NCI-H748 (cell line): ENCODE measurements around the gene RTKN2.
"Not testable (repeated sequence)": the region's sequence is repeated elsewhere in the genome, so short reads cannot be mapped to it uniquely, and the experiment has no call there.

Experiments used
- DNase-seq: peaks from one replicate; lab custom pipeline; 2025; ENCODE audit not compliant: unreplicated experiment; lab: John Stamatoyannopoulos, UW

Gene RTKN2, protein sequence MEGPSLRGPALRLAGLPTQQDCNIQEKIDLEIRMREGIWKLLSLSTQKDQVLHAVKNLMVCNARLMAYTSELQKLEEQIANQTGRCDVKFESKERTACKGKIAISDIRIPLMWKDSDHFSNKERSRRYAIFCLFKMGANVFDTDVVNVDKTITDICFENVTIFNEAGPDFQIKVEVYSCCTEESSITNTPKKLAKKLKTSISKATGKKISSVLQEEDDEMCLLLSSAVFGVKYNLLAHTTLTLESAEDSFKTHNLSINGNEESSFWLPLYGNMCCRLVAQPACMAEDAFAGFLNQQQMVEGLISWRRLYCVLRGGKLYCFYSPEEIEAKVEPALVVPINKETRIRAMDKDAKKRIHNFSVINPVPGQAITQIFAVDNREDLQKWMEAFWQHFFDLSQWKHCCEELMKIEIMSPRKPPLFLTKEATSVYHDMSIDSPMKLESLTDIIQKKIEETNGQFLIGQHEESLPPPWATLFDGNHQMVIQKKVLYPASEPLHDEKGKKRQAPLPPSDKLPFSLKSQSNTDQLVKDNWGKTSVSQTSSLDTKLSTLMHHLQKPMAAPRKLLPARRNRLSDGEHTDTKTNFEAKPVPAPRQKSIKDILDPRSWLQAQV

DNA sequence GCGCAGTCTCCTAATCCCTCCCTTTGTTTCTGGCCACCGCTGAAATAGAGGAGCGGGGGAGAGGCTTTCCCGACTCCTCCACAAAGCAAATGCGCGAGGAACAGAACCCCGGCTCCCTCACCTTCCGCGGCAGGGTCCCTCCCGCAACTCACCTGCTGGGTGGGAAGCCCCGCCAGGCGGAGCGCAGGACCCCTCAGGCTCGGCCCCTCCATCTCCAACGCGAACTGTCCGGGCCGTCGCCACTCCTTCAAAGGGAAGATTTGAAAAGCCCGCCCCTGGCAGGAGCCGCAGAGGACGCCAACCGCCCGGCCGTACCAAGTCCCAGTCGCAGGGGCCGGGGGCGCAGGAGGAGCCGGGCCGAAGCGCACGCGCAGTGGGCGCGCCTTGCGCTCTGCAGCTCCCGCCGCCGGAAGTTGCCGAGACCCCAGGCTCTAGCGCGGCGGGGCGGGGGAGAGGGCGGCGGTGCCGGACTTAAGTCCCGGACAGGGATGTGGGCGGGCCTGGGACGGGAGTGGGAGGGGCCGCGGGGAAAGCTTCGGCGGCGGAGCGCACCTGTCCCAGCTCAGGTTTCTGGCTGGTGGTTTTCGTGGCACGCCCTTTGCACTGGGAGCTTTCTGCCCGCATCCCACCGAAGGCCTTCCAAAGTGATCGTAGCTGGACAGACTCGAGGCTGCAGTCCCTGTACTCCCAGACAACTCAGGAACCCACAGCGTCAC, at the start of gene RTKN2:
Gene RTKN2 (minus strand): TSS at position 446 of the 716 bp plus-strand sequence. CDS start 234 bp downstream, at position 212.
- peak; percentile 97 for DNase-seq

DNA sequence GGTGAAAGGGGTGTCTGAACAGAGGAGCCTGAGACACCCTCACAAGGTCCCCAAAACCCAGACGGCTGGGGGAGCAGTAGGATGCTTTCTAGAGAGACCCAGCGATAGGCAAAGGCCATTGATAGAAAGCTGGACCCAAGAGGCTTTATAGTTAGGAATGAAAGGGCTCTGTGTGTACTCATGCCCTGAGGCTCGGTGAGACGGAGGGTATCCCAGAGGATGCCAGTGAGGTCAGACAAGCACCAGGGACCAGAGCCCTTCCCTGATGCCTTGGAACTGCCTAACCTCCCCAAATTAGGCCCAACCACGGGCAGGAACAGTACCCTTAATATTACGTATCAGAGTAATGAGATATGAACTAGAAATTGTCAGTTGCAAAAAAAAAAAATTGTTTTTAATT, 48.6 kb upstream of the RTKN2 start:
- no peak for DNase-seq

DNA sequence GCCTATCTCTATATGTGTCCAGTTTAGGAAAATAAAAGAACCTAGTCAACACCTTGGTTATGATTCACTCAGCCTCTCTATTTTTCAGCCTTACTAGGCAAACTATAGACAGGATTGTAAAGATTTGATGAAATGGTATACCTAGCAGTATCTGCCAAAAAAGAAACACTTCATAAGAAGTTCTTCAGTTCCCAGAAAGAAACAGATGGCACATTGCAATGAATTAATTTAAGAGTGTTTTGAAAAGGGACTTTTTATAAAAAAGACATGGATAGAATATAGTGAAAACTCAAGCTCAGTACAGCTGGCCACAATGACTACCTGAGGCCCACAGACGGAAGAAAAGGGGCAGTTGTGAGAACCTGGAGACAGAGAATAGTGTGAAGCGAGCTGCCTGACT, 40.6 kb upstream of the RTKN2 start:
- DNase-seq, result no peak

- DNase-seq, result no peak
These were observed 39.5 kb upstream of the RTKN2 start for GRCh38 chr10:62308101-62308500.

GRCh38 chr10:62307635-62308034, 39.0 kb upstream of the RTKN2 start:
- DNase-seq, result no peak

DNA sequence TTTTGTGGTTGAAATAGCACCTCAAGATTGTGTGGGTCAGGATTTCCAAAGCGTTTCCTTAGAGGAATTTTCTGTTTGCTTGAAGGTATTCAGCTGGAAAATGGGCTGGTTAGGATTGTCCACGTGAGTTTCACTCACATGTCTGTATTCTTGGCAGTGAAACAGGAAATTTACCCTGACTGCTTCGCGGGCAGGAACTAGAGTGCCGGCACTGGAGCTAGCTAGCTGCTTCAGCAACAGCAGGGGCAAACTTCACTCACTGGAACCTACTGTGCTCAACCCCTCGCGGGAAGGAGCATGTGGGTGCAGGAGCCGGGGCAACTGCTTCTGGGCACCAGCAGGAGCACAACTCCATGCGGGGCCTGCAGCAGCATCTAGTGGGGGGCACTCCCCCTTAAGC, 38.0 kb upstream of the RTKN2 start:
- DNase-seq, result no peak

DNA sequence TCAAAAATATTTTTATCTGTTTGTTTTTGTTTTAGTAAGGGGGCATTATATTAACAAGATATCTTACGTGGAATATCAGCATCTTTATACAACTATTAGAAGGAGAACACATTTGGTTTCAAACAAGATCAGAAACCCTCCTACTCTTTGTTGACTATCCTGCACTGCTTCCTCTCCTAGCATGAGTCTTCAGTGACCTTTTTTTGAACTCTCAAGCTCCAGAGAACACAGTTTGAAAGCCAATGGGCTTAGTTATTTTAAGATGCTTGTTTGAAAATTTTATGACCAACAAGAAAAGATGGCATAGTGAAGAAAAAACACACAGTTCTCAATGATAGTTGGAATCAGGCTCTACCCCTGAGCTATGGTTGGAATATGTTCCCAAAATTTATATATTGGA, 37.2 kb upstream of the RTKN2 start:
- DNase-seq, result no peak

GRCh38 chr10:62303922-62304321, 35.3 kb upstream of the RTKN2 start:
- DNase-seq, result no peak

- no peak for DNase-seq
These were observed 34.1 kb upstream of the RTKN2 start for GRCh38 chr10:62302760-62303159.

DNA sequence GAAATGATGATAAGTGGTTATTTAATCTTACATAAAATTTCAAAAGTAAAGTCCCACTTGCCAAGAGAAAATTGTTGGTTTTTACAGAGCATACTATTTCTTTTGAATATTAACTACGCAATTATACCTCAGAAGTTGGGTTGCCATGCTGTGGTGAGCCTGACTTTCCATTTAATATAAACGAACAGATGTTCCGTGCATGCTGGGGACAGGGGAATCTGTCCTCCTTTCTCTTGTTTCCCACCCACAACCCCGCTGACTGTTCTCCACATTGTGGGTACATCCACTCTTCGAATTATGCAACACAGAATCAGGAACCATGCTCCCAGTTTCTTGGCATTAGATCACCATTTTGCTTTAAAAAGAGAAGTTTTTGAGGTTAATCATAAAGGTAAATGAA, 29.2 kb upstream of the RTKN2 start:
- no peak for DNase-seq

DNA sequence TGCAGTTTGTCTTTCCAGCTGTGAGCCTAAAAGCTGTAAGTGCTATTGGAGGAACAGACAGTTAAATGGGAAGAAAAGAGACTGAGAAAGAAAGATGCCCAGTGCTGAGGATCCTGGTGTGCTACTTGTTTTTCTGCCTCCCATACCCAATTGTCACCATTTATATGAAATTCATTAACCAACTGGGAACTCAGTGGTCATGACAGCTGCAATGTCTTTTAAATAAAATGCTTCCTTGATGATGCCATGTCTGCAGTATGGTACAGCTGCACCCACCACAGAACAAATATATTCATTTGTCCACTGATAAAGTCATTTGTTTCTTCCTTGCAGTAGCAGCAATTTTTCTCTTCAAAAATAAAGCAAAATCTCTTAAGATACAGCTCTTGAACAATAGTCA, 15.6 kb upstream of the RTKN2 start:
- DNase-seq, result no peak

DNA sequence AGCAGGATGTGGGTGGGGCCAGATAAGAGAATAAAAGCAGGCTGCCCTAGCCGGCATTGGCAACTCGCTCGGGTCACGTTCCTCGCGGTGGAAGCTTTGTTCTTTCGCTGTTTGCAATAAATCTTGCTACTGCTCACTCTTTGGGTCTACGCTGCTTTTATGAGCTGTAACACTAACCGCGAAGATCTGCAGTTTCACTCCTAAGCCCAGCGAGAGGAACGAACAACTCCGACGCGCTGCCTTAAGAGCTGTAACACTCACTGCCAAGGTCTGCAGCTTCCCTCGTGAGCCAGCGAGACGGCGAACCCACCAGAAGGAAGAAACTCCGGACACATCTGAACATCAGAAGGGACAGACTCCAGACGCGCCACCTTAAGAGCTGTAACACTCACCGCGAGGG, 12.7 kb upstream of the RTKN2 start:
- not testable (repeated sequence) for DNase-seq

DNA sequence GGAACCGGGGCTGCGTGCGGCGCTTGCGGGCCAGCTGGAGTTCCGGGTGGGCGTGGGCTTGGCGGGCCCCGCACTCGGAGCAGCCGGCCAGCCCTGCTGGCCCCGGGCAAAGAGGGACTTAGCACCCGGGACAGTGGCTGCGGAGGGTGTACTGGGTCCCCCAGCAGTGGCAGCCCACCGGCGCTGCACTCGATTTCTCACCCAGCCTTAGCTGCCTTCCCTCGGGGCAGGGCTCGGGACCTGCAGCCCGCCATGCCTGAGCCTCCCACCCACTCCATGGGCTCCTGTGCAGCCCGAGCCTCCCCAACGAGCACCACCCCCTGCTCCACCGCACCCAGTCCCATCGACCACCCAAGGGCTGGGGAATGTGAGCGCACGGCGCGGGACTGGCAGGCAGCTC, 11.7 kb upstream of the RTKN2 start:
- not testable (repeated sequence) for DNase-seq

DNA sequence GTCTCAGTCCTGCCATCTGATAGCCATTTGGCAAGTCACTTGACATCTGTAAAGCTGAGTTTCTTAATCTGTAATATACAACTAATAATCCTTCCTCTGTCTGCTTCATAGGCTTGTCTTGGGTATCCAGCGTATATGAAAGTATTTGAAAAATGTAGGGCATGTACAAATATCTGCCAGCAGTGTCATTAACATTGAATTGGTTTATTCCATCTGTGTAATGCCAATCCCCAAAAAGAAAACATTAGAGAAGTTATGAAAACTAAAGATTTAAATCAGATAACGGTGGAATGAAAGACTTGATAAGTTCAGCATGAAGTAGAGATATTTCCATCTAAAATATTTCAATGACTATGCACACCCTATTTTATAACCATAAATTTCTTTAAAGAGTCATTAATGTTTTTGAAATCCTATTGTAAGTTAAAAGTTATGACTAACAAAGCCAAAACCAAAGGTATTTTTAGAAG, 9.8 kb upstream of the RTKN2 start:
- DNase-seq, result no peak

- no peak for DNase-seq
These were observed 9.3 kb upstream of the RTKN2 start for GRCh38 chr10:62277971-62278370.

GRCh38 chr10:62270020-62270419, 1.4 kb upstream of the RTKN2 start:
- DNase-seq, result peak; percentile 34

- DNase-seq, result peak; percentile 62
These were observed 631 bp downstream of the RTKN2 start for GRCh38 chr10:62268027-62268398.

DNA sequence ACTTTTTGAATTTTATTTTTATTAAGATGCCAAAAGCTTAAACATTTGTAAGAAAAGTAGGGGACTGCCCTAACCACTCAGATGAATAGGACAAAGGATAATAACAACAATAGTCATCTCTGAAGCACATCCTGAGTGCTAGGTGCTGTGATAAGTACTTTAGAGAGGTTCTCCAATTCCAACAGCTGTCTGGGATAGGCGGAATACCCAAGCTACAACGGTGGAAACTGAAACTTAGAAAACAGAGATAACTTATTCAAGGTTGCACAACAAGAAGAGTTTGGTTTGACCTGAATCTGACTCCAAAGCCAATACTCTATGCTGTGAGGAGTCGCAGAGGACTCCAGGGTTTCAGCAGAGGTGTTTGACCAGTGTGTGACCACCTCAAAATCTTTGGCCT, 2.0 kb downstream of the RTKN2 start:
- DNase-seq, result peak; percentile 3

DNA sequence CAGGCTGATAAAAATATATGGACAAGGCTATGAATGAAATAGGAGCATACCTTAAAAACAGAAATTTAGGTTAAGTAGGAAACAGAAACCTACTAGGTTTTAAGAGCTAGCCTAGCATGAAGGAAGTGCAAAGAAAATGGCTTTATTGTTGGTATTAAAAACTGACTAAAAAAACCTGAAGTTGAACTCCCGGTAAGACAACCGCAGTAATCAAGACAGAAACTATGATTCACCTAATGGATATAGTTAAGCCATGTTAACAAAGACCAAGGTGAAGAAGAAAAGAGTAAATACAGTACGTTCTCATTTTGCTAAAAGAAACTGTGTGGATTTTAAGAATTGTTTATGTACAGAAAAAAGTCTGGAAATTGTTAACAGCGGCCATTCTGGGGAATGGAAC, 2.5 kb downstream of the RTKN2 start:
- DNase-seq, result no peak

GRCh38 chr10:62264702-62265436, 3.8 kb downstream of the RTKN2 start:
- DNase-seq, result peak; percentile 61

GRCh38 chr10:62264126-62264525, 4.5 kb downstream of the RTKN2 start:
- DNase-seq, result no peak
